SK-N-MC (cell line): ENCODE data around the gene ANKS3.

Experiments used
- DNase-seq: peaks from one replicate; pipeline ENCODE4 v3.0.0-alpha.2; 2011; ENCODE audit warnings: low read depth, low spot score
- H3K27ac ChIP-seq: fragments of 200-600 bp; sonication (generic); 2 replicates; pipeline ENCODE4 v1.5.1; 2016; ENCODE audit warnings: mixed run types
- H3K36me3 ChIP-seq: fragments of 200-600 bp; sonication (generic); 2 replicates; pipeline ENCODE4 v1.6.1; 2017; ENCODE audit warnings: antibody characterized with exemption, low read length, mixed read lengths; ENCODE audit not compliant: insufficient read depth
- H3K4me3 ChIP-seq: fragments of 200-600 bp; sonication (generic); 2 replicates; pipeline ENCODE4 v1.5.1; 2016
- H3K9ac ChIP-seq: fragments of 200-600 bp; sonication (generic); 2 replicates; pipeline ENCODE4 v1.8.0; 2017; ENCODE audit warnings: mixed run types, mixed read lengths; ENCODE audit not compliant: insufficient read length
- H3K9me3 ChIP-seq: fragments of 200-600 bp; sonication (generic); 2 replicates; pipeline ENCODE4 v1.6.1; 2017; ENCODE audit warnings: low read depth, mild to moderate bottlenecking, antibody characterized with exemption, low read length, moderate library complexity, mixed read lengths
- EZH2 ChIP-seq: fragments of 200-600 bp; sonication (generic); IDR thresholded peaks from one replicate; pipeline ENCODE4 v1.6.1; 2017; ENCODE audit warnings: antibody characterized with exemption
- FOXP2 ChIP-seq: optimal IDR thresholded peaks from 2 replicates; pipeline ENCODE3; 2011; ENCODE audit warnings: mild to moderate bottlenecking, moderate library complexity; ENCODE audit not compliant: insufficient read depth; ENCODE audit errors: extremely low read length, control extremely low read depth
- POLR2AphosphoS5 ChIP-seq: IDR thresholded peaks from 2 replicates; pipeline ENCODE4 v1.6.1; 2012; ENCODE audit warnings: mild to moderate bottlenecking, low read depth, low read length, borderline replicate concordance

The ANKS3 gene

DNA sequence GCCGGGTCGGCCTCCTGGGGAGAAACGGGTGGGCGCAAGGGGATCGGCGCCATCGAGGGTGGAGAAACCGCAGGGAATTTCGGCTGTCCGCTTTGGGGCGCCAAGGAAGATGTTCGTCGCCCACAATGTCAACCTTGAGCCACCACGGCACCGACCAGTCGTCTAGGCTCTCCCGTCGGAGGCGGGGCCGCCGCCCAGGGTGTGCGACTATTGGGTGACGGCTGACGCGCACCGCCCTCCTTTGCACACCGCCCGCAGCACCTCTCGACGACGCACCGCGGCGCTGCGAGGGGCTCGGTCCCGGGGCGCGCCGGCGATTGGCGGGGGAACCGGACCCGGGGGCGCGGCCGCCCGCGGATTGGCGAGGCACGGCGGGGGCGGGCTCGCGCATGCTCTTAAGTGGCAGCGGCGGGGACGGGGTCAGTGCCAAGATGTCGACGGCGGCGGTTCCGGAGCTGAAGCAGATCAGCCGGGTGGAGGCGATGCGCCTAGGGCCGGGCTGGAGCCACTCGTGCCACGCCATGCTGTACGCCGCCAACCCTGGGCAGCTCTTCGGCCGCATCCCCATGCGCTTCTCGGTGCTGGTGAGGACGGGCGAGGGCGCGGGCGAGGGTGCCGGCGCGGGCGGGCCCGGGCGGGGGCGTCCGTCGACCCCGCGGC lies 40.6 kb downstream of the ANKS3 start, which contains the start of gene NUDT16L1:
TSS of gene NUDT16L1 (plus strand) at position 267 of the 660 bp plus-strand sequence. CDS start at position 432, 165 bp downstream.
- Histone ChIP-seq H3K27ac (no peak within 1 kb of the TSS; the same call in 1 of the 2 replicates), H3K9ac (peak within 1 kb of the TSS; percentile 84), H3K4me3 (peak within 1 kb of the TSS; percentile 94), H3K36me3 (peaks cover 15% of the 10 kb centered on the region; the same call in 1 of the 2 replicates), H3K9me3 (no peaks in the 10 kb centered on the region)
- TF ChIP-seq POLR2AphosphoS5 = peak; percentile 83
- TF ChIP-seq FOXP2 = peak; percentile 20
- TF ChIP-seq EZH2 = no peak
- peak; percentile 14 for DNase-seq

DNA sequence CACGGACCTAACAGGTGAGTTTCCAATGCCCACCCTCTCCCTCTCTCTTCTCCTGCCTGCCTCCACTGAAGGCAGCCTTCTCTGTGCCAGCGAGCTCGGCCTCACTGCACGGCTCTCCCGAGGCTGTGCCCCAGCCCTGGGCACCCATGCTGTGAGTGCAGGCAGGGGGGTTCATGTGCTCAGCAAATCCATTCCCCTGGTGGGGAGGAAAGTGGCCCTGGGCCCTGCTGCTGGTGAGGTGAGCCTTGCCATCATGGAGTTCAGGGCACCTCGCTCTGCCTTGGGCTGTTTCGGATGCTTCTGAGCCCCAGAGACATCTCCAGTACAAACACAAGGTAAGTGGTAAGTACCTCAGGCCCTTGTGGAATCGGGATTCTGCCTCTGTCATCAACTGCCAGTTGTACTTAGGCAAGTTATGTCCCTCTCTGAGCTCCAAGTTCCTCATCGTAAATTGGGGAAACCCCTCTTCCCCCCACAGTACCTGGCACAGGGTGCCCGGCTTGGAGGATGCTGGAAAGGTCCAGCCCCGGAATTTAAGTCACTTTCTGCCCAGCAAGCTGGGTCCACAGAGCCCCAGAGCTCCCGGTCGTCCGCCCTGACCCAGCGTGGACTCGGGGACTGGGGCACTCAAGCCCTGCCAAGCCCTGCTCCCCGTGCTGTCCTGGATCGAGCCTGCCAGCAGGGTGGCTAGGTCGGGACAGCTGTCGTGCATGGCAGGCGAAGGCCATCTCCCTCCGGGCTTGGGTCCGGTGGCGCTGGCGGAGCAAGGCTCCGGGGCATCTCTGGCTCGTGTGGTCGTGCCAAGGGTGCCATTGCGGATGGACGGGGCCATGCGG lies 41.4 kb downstream of the ANKS3 start:
- DNase-seq = no peak
- TF ChIP-seq EZH2 = no peak
- TF ChIP-seq POLR2AphosphoS5 = no peak
- no peak for TF ChIP-seq FOXP2
- no peak overlapping the region for H3K27ac ChIP-seq
- no peaks in the 10 kb centered on the region for H3K9me3 ChIP-seq
- H3K4me3 ChIP-seq = peak overlapping the region; percentile 94
- peaks cover 13% of the 10 kb centered on the region; the same call in 1 of the 2 replicates for H3K36me3 ChIP-seq
- H3K9ac ChIP-seq = peak overlapping the region; percentile 63

GRCh38 chr16:4691666-4692412 lies 42.2 kb downstream of the ANKS3 start:
- DNase-seq = no peak
- peaks cover 9% of the 10 kb centered on the region; the same call in 1 of the 2 replicates for H3K36me3 ChIP-seq
- no peak overlapping the region for H3K4me3 ChIP-seq
- no peak overlapping the region for H3K9ac ChIP-seq
- H3K9me3 ChIP-seq = no peaks in the 10 kb centered on the region
- H3K27ac ChIP-seq = no peak overlapping the region
- TF ChIP-seq POLR2AphosphoS5 (no peak), FOXP2 (no peak)

DNA sequence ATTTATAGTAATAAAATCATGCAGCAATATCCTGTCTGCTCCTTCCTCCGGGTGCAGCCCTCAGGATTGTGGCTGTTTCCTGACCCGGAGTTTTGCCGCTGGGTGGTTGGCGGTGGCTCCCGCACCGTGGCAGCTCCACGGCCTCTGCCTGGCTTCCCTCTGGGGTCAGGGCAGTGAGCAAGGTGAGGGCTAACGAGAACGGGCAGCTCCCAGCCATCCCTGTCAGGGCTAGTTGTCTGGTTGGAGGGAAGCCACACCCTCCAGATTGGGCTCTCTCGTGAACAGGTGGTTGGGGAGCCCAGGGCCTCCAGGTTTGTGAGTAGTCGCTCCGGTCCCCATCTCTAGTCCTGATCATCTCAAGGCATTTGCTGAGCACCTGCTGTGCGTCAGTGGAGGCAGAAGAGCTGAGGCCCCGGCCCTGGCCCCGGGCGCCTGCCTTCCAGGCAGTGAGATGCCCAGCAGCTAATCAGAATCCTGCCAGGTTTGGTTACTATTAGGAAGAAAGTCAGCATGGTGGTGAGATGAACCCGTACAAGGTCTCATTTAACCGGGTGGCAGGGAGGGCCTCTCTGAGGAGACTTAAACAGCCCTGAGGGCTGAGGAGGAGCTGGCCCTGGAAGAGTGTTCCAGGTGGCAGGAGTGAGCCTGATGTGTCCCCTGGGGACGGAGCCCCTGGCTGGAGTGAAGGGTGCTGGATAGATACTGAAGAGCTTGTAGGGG lies 43.0 kb downstream of the ANKS3 start:
- no peak for DNase-seq
- Histone ChIP-seq H3K9me3 (no peaks in the 10 kb centered on the region), H3K9ac (no peak overlapping the region), H3K27ac (no peak overlapping the region), H3K4me3 (no peak overlapping the region), H3K36me3 (peaks cover 5% of the 10 kb centered on the region; the same call in 1 of the 2 replicates)
- TF ChIP-seq FOXP2 (no peak), EZH2 (no peak), POLR2AphosphoS5 (no peak)

GRCh38 chr16:4689864-4690704 lies 44.0 kb downstream of the ANKS3 start:
- TF ChIP-seq FOXP2 = no peak
- no peak for TF ChIP-seq EZH2
- TF ChIP-seq POLR2AphosphoS5 = no peak
- H3K9me3 ChIP-seq = no peaks in the 10 kb centered on the region
- peaks cover under 1% of the 10 kb centered on the region; the same call in 1 of the 2 replicates for H3K36me3 ChIP-seq
- no peak for DNase-seq
- H3K9ac ChIP-seq = no peak overlapping the region
- no peak overlapping the region for H3K4me3 ChIP-seq
- no peak overlapping the region for H3K27ac ChIP-seq

DNA sequence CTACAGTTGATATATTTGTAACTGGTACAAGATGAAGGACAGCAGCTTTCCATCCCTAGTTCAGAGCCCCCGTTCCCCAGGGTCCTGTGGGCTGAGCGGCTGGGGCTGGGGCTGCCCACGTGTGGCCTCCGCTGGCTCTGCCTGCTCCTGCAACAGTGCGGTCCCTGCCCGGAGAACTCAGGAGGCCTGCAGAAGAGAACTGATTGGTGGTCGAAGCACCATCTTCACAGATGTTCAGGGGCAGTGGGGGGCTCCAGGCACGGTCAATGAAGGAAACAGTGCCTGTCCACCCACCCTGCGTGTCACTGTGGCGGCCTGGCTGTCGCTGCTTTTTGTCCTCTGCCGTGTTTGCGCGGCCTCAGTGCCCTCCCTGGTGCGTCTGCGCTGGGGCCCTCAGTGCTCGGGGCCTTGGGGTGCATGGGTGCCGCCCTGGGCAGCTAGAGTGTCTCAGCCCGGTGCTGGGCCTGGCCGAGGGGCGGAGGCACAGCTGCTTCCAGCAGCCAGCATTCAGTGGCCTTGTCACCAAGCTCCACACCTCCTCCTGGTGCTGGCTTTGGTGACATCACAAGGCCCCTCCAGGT lies 44.9 kb downstream of the ANKS3 start:
- H3K9ac ChIP-seq = no peak overlapping the region
- no peak overlapping the region for H3K27ac ChIP-seq
- no peaks in the 10 kb centered on the region for H3K36me3 ChIP-seq
- H3K9me3 ChIP-seq = no peaks in the 10 kb centered on the region
- no peak for DNase-seq
- H3K4me3 ChIP-seq = no peak overlapping the region
- TF ChIP-seq FOXP2 (no peak), POLR2AphosphoS5 (no peak), EZH2 (no peak)

DNA sequence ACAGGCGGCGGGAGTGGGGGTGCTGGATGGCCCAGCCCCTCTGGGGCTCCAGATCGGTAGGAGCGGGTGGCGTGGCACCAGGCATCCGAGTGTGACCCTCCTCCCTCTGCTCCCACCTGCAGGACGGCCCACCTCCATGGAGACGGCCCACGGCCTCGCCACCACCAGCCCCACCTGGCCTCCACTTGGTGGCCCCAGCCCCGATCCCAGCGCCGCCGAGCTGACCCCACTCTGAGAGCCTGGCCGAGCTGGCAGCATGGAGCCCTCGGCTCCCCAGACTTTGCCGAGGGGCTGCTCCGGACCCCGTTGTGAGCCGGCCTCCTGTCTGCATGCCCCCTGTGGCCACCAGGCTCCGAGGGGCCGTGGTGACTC lies 45.4 kb downstream of the ANKS3 start:
- no peak for DNase-seq
- no peak overlapping the region for H3K27ac ChIP-seq
- no peaks in the 10 kb centered on the region for H3K9me3 ChIP-seq
- H3K9ac ChIP-seq = no peak overlapping the region
- no peak overlapping the region for H3K4me3 ChIP-seq
- TF ChIP-seq FOXP2 = no peak
- no peaks in the 10 kb centered on the region for H3K36me3 ChIP-seq
